ENCODE measurements around the gene FBN1.

DNA sequence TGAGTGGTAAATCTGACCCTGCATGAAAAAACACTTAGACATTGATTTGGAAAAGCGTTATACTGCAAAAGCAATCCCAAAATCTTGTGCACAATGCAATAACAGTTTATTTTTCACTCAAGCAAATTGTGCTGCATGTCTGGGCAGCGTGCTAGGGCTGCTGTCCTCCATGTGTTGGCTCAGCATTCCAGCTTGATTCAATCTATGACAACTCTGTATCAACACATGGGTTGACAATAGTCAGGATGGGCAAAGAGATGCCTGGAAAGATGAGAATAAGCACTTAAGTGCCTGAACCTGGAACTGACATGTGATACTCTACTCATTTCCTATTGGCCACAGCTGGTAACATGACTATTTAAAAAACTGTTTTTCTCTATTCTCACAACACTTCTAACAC is 262.5 kb downstream of the FBN1 start:
- TF ChIP-seq CTCF (IDR thresholded peaks at IDR 0.05; ENCODE audit: low read depth, low read length) = no peak
- TF ChIP-seq EZH2phosphoT487 (IDR thresholded peaks at IDR 0.05; ENCODE audit: low read depth) = no peak
